HepG2 (cell line): ENCODE measurements around the gene ANP32A. TPM values are rescaled to one million over a fixed set of nuclear protein-coding genes. Genes with fewer than 3 reads are reported as not detected.

Experiments
- ATAC-seq: fragments of 200-7000 bp; cut with Tn5 transposase; 3 replicates; pipeline ENCODE4 v1.9.1; 2020; ENCODE audit warnings: mild to moderate bottlenecking, moderate library complexity
- BruUV-seq: library from RNA; stranded (reverse); fragments of 400-500 nt; replicated peaks from 2 replicates; lab custom pipeline; 2021; lab: Mats Ljungman, UMichigan
- CTCF ChIA-PET: fragments of 300-600 bp; formaldehyde crosslinking; extraction: SDS; loops from one replicate; lab custom pipeline; 2021; ENCODE audit warnings: low total read pairs, inconsistent platforms, low intra/inter-chr PET ratio; lab: Yijun Ruan, JAX
- POLR2A ChIA-PET: fragments of 350-600 bp; sonication (Branson Sonifier 250); formaldehyde crosslinking; loops from one replicate; lab custom pipeline; 2020; ENCODE audit warnings: antibody characterized with exemption, inconsistent platforms; lab: Yijun Ruan, JAX
- DNase-seq: peaks from one replicate; pipeline ENCODE4 v3.0.0-alpha.2; 2015; ENCODE audit warnings: low spot score
- FAIRE-seq: peaks from 3 replicates; lab custom pipeline; 2011; peaks lifted over from hg19 to GRCh38; lab: Jason Lieb, UNC
- H2AFZ ChIP-seq: one replicate; pipeline ENCODE4 v1.6.1; 2011; ENCODE audit warnings: low read length, inconsistent platforms
- H3K27ac ChIP-seq: fragments of 300-600 bp; 3 replicates; pipeline ENCODE4 v1.8.0; 2011; ENCODE audit warnings: mixed run types, mild to moderate bottlenecking, mixed read lengths, low read length, inconsistent platforms; ENCODE audit not compliant: insufficient read depth; ENCODE audit errors: extremely low read length
- H3K27me3 ChIP-seq, 2 experiments: fragments of 200-600 bp in 1 of 2; 2 replicates in 1 of 2; 3 replicates in 1 of 2; pipeline versions ENCODE4 v1.6.0 to v1.8.0; 2011; ENCODE audit warnings: low read length in 2 of 2, mild to moderate bottlenecking in 2 of 2, moderate library complexity in 2 of 2, inconsistent platforms in 1 of 2; ENCODE audit not compliant: insufficient read depth in 2 of 2, control insufficient read depth in 1 of 2
- H3K36me3 ChIP-seq, 2 experiments: fragments of 200-600 bp in 1 of 2; replicated peaks in 1 of 2; 2 replicates in 1 of 2; 3 replicates in 1 of 2; pipeline versions ENCODE4 v1.5.1 to v1.8.0; 2011; ENCODE audit warnings: low read length in 2 of 2, inconsistent platforms in 1 of 2; ENCODE audit not compliant: insufficient read depth in 2 of 2, control insufficient read depth in 1 of 2
- H3K4me1 ChIP-seq: 2 replicates; pipeline ENCODE4 v1.5.1; 2012; ENCODE audit warnings: low read length, inconsistent platforms; ENCODE audit not compliant: insufficient read depth
- H3K4me2 ChIP-seq: 2 replicates; pipeline ENCODE4 v1.6.0; 2011; ENCODE audit warnings: low read depth, low read length, inconsistent platforms
- H3K4me3 ChIP-seq, 3 experiments: fragments of 200-600 bp in 1 of 3; sonication (generic), shearing (Covaris generic) in 1 of 3; replicated peaks in 1 of 3; 2 replicates each; pipeline ENCODE4 v1.5.1; 2011 to 2016; ENCODE audit warnings: low read length in 3 of 3, inconsistent platforms in 2 of 3, low read depth in 2 of 3, mild to moderate bottlenecking in 2 of 3, control low read depth in 1 of 3, mixed read lengths in 1 of 3; ENCODE audit not compliant: insufficient read depth in 1 of 3
- H3K79me2 ChIP-seq: one replicate; pipeline ENCODE4 v1.6.1; 2011; ENCODE audit warnings: low read length, inconsistent platforms; ENCODE audit not compliant: insufficient read depth
- H3K9ac ChIP-seq: 2 replicates; pipeline ENCODE4 v1.6.0; 2011; ENCODE audit warnings: mild to moderate bottlenecking, low read depth, low read length, inconsistent platforms; ENCODE audit not compliant: insufficient read depth
- H3K9me3 ChIP-seq: 2 replicates; pipeline ENCODE4 v1.5.1; 2012; ENCODE audit warnings: mild to moderate bottlenecking, low read length
- H4K20me1 ChIP-seq: 2 replicates; pipeline ENCODE4 v1.6.0; 2011; ENCODE audit warnings: inconsistent platforms, mild to moderate bottlenecking, low read length, moderate library complexity; ENCODE audit not compliant: insufficient read depth
- ARID2 ChIP-seq: sonication (generic); formaldehyde crosslinking; IDR thresholded peaks from 2 replicates; pipeline ENCODE4 v1.8.1; 2022; ENCODE audit warnings: mild to moderate bottlenecking, missing genetic modification reagents, borderline replicate concordance
- RBM22 ChIP-seq: fragments of 200-400 bp; formaldehyde crosslinking; optimal IDR thresholded peaks from 2 replicates; pipeline ENCODE3; 2017; ENCODE audit warnings: mild to moderate bottlenecking, low read length, moderate library complexity
- ZKSCAN1 ChIP-seq: fragments of 150-350 bp; IDR thresholded peaks from 2 replicates; pipeline ENCODE4 v1.6.1; 2014; ENCODE audit warnings: low read length
- ZNF546 ChIP-seq: sonication (generic); formaldehyde crosslinking; conservative IDR thresholded peaks from 2 replicates; pipeline ENCODE4 v1.8.1; 2023; ENCODE audit warnings: mild to moderate bottlenecking, missing genetic modification reagents
- WGBS: methylation state at CpG from one replicate; pipeline ENCODE4 v1.1.6; 2017; ENCODE audit warnings: low lambda C conversion rate; 5-methylcytosine and 5-hydroxymethylcytosine counted together
- in situ Hi-C: cut with HindIII; loops from 2 replicates; pipeline ENCODE4 v1.10.0; 2017; ENCODE audit warnings: low pct_unique_long_range_greater_than_20kb; ENCODE audit not compliant: extremely low pct_ligation_motif_present
- intact Hi-C: fragments of 100-400 bp; cut with micrococcal nuclease; formaldehyde crosslinking; loops from one replicate; pipeline ENCODE4 v1.10.0; 2022; ENCODE audit not compliant: unreplicated experiment
- polyA plus RNA-seq, 8 experiments: library from polyadenylated mRNA; depleted of rRNA in 3 of 8; stranded (reverse) in 7 of 8; unstranded in 1 of 8; fragments of >200 nt; fragmentation: Illumina TruSeq in 4 of 8; extraction: Trizol in 4 of 8; gene quantifications; 2 replicates each; pipeline versions ENCODE4 v1.2.1 to v1.2.3, GENCODE V29; 2011 to 2016; ENCODE audit warnings: low read depth in 4 of 8, missing spikeins in 1 of 8, mixed read lengths in 1 of 8; ENCODE audit not compliant: insufficient read depth in 1 of 8
- total RNA-seq, 5 experiments: library from RNA; depleted of rRNA; stranded (reverse); fragments of >200 nt; fragmentation: Illumina TruSeq; extraction: Trizol; gene quantifications; 2 replicates each; pipeline ENCODE4 v1.2.3, GENCODE V29; 2016; ENCODE audit warnings: low read depth in 1 of 5
- TF ChIP-seq, protein P1 (sequence below): sonication (generic); formaldehyde crosslinking; IDR thresholded peaks from 2 replicates; pipeline ENCODE4 v1.4.0; 2020; ENCODE audit warnings: mild to moderate bottlenecking, missing genetic modification reagents, borderline replicate concordance
- TF ChIP-seq, protein P2 (sequence below): sonication (generic); formaldehyde crosslinking; IDR thresholded peaks from 2 replicates; pipeline ENCODE4 v1.4.0; 2020; ENCODE audit warnings: missing genetic modification reagents, borderline replicate concordance
- TF ChIP-seq, protein P3 (sequence below): sonication (generic); formaldehyde crosslinking; conservative IDR thresholded peaks from 2 replicates; pipeline ENCODE4 v1.4.0; 2020; ENCODE audit warnings: mild to moderate bottlenecking, missing genetic modification reagents, moderate library complexity

The ANP32A gene
- total and polyA plus RNA-seq, 2 of the 13 experiments (the other 11 are each of a cell fraction or from before 2014, with no cell fraction given) = 60.6 to 206 TPM

DNA sequence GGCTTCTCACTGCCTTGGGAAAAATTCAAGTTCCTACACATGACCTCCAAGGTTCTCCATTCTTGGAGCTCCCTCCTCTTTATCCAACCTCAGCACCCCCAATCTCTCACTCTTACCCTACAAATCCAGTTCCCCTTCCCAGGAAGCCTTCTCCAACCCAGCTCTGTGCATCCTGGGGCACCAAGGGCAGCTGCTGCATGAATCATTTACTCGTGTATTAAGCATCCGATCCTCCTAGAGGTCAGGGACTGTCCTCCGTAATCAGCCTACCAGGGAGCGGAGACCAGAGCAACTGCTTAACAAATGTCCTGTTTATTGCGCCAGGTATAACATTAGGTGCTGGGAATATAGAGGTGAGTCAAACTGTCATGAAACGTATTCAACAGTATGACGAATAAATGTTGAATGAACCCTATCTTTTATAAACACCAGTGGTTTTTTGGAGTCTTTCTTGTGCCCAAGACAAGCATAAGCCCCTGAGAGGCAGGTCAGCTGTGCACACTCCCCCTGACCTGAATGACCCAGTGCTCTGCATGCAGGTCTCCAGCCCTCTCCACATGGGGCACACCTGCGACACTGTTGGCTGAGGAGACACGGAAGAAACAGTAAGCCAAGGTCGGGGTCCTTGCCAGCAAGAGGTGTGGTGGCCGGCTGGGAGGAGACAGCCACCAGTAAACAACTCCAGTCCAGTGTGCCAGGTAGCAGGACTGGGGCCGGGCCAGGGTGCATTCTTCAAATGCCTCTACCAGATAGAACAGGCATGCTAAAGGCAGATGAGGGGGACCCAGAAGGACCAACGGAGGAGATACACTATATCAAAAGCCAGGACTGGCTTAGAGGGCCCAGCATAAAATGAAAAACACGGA is 27.6 kb downstream of the ANP32A start:
- DNase-seq = no peak
- in situ Hi-C loops (no loop called here), intact Hi-C loops (no loop called here)
- Histone ChIP-seq H3K4me1 (peaks cover 58% of the 10 kb centered on the region), H3K27ac (no peak overlapping the region), H3K9me3 (no peaks in the 10 kb centered on the region), H3K79me2 (peaks cover 96% of the 10 kb centered on the region), H3K27me3 (no peaks in the 10 kb centered on the region), H3K4me2 (no peak overlapping the region), H2AFZ (no peak overlapping the region), H3K9ac (no peak overlapping the region), H4K20me1 (peaks cover 96% of the 10 kb centered on the region), H3K4me3 (no peak overlapping the region)
- no TSS peak for BruUV-seq
- CTCF ChIA-PET = no interaction called here
- 83% methylated on average over 14 of the region's 14 CpGs for WGBS
- POLR2A ChIA-PET = no interaction called here
- ATAC-seq = no peak; the same call in 2 of the 3 replicates
- TF ChIP-seq RBM22 = peak; percentile 14
- TF ChIP-seq ARID2 (CRISPR knock-in tag) = no peak
- TF ChIP-seq, protein P1, sequence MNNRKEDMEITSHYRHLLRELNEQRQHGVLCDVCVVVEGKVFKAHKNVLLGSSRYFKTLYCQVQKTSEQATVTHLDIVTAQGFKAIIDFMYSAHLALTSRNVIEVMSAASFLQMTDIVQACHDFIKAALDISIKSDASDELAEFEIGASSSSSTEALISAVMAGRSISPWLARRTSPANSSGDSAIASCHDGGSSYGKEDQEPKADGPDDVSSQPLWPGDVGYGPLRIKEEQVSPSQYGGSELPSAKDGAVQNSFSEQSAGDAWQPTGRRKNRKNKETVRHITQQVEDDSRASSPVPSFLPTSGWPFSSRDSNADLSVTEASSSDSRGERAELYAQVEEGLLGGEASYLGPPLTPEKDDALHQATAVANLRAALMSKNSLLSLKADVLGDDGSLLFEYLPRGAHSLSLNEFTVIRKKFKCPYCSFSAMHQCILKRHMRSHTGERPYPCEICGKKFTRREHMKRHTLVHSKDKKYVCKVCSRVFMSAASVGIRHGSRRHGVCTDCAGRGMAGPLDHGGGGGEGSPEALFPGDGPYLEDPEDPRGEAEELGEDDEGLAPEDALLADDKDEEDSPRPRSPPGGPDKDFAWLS (CRISPR knock-in tag) = no peak
- TF ChIP-seq, protein P2, sequence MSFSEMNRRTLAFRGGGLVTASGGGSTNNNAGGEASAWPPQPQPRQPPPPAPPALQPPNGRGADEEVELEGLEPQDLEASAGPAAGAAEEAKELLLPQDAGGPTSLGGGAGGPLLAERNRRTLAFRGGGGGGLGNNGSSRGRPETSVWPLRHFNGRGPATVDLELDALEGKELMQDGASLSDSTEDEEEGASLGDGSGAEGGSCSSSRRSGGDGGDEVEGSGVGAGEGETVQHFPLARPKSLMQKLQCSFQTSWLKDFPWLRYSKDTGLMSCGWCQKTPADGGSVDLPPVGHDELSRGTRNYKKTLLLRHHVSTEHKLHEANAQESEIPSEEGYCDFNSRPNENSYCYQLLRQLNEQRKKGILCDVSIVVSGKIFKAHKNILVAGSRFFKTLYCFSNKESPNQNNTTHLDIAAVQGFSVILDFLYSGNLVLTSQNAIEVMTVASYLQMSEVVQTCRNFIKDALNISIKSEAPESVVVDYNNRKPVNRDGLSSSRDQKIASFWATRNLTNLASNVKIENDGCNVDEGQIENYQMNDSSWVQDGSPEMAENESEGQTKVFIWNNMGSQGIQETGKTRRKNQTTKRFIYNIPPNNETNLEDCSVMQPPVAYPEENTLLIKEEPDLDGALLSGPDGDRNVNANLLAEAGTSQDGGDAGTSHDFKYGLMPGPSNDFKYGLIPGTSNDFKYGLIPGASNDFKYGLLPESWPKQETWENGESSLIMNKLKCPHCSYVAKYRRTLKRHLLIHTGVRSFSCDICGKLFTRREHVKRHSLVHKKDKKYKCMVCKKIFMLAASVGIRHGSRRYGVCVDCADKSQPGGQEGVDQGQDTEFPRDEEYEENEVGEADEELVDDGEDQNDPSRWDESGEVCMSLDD = no peak
- no peak for TF ChIP-seq ZNF546 (CRISPR knock-in tag)
- TF ChIP-seq ZKSCAN1 = no peak
- TF ChIP-seq, protein P3, sequence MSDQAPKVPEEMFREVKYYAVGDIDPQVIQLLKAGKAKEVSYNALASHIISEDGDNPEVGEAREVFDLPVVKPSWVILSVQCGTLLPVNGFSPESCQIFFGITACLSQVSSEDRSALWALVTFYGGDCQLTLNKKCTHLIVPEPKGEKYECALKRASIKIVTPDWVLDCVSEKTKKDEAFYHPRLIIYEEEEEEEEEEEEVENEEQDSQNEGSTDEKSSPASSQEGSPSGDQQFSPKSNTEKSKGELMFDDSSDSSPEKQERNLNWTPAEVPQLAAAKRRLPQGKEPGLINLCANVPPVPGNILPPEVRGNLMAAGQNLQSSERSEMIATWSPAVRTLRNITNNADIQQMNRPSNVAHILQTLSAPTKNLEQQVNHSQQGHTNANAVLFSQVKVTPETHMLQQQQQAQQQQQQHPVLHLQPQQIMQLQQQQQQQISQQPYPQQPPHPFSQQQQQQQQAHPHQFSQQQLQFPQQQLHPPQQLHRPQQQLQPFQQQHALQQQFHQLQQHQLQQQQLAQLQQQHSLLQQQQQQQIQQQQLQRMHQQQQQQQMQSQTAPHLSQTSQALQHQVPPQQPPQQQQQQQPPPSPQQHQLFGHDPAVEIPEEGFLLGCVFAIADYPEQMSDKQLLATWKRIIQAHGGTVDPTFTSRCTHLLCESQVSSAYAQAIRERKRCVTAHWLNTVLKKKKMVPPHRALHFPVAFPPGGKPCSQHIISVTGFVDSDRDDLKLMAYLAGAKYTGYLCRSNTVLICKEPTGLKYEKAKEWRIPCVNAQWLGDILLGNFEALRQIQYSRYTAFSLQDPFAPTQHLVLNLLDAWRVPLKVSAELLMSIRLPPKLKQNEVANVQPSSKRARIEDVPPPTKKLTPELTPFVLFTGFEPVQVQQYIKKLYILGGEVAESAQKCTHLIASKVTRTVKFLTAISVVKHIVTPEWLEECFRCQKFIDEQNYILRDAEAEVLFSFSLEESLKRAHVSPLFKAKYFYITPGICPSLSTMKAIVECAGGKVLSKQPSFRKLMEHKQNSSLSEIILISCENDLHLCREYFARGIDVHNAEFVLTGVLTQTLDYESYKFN = no peak
- TF ChIP-seq, all 625 proteins: peak for 1
- peaks cover 10 to 47% of the 10 kb centered on the region in 2 experiments; a peak in 4 of 5 replicates for H3K36me3 ChIP-seq
- FAIRE-seq = no peak
